ENCODE data around the gene JUN.
A peak's percentile ranks its signal among the peaks of the same experiment; 100 is the strongest.

JUN gene

DNA sequence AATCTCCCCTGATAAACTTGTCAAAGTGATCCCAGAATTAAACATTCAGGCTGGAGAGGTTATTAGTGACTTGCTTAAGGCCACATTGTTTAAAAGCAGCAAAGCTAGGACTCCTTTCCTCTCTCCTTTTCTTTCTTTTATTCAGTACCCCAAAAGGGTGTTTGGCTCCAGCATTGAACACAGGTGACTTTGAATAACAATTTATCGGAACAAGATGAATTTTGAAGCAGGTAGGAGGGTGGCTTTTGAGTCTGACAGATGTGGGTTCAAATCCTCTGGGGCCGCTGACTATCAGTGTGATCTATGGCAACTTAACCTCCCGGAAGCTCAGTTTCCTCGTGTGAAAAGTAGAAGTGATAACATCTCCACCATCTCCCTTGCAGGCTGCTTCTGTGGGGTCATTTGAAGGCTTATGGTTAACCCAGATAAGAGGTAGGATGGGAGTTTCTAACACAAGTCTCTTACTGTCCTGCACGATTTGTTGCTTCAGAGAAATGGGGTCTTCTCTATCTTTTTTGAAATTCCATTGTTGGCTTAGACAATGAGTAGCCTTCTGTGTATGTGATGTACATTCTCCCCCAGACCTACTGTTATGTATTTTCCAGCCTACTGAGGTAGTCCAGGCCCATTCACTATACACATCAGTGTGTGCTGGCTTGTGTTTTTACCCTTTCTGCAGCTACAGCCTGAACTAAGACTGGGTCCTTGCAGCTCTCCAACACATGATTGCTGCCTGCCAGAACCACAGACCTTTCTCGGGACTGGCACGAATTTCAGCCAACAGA lies 29.0 kb downstream of the JUN start:
- DNase-seq = peak; percentile 37

DNA sequence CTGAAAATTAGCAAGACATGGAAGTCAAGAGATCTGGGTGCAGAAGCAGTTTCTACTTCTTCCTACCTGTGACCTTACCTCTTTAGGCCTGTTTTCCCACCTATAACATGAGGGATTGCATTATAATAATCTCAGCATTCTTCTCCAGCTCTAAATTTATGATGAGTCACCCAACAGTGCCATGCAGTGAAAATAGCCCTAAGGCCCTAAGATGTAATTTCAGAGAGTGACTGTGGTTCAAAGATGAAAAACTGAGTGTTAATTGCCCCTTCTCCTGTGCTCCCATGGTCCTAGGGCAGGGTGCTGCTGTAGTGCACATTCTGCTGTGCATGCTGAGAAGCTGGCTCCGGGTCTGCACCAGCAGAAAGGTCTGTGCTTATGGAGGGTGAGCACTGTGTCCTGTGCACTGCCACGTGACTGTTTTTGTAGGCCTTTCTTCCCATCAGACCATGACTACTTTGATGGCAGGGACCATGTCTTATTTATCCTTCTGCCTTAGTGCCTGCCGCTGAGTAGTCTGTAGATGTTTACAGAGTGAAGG lies 29.7 kb downstream of the JUN start:
- no peak for DNase-seq

GRCh38 chr1:58753431-58753866 lies 30.4 kb downstream of the JUN start:
- DNase-seq = no peak

- DNase-seq = no peak
These were observed 34.2 kb downstream of the JUN start for GRCh38 chr1:58749646-58750045.

DNA sequence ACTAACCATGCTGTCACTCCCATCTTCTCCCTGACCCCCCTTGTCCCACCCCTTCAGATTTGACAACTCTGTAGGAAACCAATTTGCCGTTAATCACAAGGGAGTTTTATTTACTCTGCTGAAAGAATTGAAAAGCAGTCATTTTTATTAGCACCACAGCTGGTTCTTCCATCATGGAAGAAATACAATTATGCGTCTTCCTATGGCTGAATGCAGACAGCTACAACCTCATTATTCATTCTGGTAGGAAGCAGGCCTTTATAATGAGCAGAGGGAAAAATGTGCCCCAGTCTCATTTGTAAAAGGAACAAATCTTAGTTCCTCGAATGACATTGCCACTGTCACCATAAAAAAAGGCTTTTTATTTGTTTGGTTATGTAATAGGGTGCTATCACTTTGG lies 35.2 kb downstream of the JUN start:
- no peak for DNase-seq

- no peak for DNase-seq
These were observed 37.1 kb downstream of the JUN start for GRCh38 chr1:58746757-58747156.

DNA sequence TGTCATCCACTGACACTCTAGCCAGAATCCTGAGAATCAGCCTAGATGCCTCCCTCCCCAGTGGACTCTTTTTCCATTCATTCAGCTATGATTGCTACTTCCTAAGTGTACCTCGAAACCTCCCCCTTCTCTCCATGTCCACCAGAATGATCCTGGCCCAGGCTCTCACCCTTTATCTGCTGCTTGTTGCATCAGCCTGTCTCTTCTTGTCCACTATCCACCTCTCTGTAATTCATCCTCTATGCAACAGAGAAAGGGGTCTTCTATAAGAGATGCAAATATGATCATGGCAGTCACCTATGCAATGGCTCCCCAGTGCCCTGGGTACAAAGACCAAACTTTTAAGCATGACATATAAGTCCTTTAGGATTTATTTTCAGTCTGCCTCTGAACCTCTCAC lies 37.7 kb downstream of the JUN start:
- DNase-seq = no peak

DNA sequence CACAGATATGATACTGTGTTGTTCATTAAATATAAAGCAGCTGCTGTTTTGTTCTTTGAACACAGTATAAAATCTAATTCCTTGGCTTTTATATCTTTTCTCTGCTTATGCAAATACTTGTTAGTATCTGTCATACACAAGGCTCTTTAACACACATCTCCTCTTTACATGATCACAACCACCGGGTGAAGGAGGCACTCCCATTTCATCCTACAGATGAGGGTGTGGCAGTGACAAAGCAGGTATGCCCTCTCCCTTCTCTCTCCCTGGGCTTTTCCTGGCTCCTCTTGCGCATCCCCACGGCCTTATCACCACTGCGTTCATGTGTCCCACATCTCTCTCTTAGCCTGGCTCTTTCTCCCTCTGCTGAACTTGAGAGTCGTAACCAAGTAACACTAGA lies 38.2 kb downstream of the JUN start:
- no peak for DNase-seq

- DNase-seq = no peak
These were observed 38.7 kb downstream of the JUN start for GRCh38 chr1:58745117-58745516.

DNA sequence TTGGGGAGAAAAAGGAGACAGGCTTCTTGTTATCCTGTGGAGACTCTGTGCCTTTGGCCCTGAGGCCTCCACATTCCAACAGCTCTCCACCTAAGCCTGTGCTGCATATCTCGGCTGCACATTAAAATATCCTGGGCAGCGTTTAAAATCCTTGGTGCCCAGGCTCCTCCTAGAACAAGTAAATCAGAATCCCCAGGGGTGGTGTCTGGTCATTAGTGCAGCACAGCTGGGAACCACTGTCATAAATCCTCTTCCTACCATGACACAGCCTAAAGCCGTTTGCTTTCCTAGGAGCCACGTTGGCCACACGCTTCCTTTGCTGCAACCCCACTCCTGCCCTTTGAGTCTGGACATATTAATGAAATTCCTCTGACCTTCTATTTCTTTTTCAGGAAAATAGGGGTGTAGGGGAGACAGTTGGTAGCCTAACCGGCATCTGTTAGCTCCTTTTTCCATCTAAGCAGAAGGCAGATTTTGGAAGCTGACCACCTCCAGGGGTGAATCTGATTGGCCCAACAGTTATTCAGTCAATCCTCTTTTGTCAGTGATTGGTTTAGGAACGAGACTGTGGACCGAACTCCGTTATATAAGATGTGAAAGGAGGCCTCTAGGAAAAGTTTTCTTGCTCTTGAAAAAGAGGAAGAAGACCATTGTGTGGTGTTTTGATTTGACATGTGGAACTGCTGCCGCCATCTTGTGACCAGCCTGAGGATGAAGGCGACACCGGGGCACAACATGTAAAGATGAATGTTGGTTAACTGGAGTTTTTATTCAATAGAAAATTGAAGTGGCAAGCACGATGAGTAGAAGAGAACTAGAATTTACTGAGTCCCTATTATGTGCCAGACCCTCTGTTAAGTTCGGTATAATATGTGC lies 41.9 kb downstream of the JUN start:
- DNase-seq = no peak

GRCh38 chr1:58739856-58740466 lies 43.9 kb downstream of the JUN start:
- DNase-seq = peak; percentile 34

DNA sequence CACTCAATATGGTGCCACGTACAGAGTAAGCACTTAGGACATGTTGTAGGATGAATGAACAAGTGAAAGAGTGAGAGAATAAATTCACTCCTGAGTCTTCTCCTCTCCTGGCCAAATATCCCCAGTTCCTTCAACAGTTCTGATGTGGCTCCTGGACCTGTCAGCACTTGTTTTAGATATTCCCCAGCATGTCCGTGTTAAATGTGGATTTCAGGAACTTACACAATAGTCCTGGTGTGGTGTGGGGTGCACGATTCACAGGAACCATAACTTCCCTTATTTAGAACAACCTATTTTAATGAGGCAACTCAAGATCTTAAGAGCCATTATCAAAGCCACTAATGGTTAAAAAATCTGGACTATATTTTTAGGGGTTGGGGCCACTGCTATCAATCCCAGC lies 45.0 kb downstream of the JUN start:
- DNase-seq = no peak

- peak; percentile 12 for DNase-seq
These were observed 48.3 kb downstream of the JUN start for GRCh38 chr1:58735586-58735985.

- DNase-seq = no peak
These were observed 49.2 kb downstream of the JUN start for GRCh38 chr1:58734630-58735029.

DNA sequence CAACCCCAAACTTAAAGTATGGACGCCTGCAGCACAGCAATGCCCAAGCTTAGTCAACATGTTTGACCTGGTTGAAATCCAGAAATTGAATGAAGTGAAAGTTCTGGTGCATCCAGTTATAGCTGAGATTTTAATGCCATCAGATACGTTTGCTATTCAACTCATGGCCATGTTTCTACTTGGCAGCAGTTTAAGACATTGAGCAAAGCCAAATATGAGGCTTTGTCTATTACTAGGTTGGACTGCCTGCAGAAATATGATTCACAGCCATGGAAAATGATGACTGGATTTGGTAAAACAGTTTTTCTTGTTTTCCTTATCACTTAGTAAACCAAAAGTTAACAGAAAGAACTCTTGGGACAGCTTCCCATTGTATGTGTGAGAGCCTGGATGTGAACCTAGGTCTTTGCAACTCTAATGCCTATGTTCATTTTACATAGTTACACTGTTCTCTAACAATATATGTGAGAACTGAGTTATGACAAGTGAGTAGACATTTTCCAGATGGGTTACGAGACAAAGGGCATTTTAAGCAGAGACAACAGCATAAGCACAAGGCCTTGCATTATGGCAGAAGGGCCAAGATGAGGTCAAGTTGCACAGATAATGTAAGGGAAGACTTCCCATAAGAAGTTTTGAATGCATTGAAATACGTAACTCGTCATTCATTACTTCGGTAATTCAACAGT lies 51.6 kb downstream of the JUN start:
- DNase-seq = no peak
